EL (cell line): ENCODE data around the gene TM6SF1.
"Not testable (repeated sequence)": the region's sequence is repeated elsewhere in the genome, so short reads cannot be mapped to it uniquely, and the experiment has no call there.

ENCODE experiments used
- DNase-seq: peaks from one replicate; pipeline ENCODE4 v3.0.0-alpha.2; 2016

The TM6SF1 gene

GRCh38 chr15:83090465-83090864 is 17.0 kb upstream of the TM6SF1 start:
- DNase-seq = no peak

- DNase-seq = not testable (repeated sequence)
Observed at GRCh38 chr15:83091965-83092308, 15.5 kb upstream of the TM6SF1 start.

GRCh38 chr15:83092309-83092976 is 15.0 kb upstream of the TM6SF1 start:
- DNase-seq = peak; percentile 46

- DNase-seq = no peak
Observed at GRCh38 chr15:83094583-83094982, 12.9 kb upstream of the TM6SF1 start.

DNA sequence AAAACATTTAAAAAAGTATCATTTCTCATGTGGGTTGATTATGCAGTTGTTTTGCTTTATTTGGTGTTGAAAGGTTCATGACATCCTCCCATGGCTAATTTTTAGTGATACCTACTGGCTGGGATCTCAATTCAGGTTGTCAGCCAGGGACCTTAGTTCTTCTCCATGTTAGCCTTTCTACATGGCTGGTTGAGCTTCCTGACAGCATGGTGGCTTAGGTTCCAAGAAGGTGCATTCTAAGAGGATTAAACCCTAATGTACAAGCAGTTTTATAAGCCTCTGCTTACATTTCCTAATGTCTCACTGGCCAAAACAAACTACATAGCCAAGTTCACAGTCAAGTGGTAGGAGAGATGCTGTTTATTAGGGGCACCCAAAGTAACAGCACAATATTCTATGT is 9.4 kb upstream of the TM6SF1 start:
- no peak for DNase-seq

DNA sequence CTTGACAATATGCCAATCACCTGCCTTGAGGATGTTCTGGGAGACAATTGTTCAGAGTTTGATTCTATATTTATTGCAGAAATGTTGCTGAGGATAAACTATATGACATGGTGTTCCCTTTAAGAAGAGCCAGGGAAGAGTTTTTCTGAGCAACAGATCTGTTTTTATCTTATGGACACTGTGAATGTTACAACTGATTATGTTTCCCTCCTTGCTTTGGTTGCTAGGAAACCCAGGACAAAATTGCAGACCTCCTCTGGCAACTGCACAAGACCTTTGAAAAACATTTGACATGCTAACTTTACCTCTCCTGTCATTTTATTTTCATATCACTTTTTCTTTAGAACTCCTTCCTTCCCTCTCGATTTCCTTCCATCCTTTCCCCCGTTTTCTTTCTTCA is 8.2 kb upstream of the TM6SF1 start:
- DNase-seq = no peak

DNA sequence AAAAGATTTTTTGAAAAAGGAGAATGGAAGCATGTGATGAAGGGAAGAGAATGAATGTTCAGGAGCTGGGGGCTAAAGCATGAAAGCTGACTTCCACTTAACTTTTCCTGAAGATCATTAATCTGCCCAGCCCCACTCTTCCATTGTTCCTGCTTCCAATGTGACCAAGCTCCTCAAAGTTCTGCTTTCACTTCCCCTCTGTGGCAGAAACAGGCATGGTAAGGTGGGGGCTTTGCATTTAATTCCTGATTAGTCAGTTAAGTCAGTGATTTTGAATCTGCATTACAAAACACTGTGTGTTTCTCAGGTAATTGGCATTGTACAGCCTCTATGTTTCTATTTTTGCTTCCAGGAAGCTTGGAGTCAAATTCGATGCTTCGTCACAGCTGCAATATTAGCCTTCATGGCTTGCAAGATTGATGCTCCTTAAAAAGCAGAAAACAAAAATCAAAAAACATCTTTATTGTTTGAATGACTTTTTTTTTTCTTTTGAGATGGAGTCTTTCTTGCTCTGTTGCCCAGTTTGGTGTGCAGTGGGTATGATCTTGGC is 7.3 kb upstream of the TM6SF1 start:
- no peak for DNase-seq

DNA sequence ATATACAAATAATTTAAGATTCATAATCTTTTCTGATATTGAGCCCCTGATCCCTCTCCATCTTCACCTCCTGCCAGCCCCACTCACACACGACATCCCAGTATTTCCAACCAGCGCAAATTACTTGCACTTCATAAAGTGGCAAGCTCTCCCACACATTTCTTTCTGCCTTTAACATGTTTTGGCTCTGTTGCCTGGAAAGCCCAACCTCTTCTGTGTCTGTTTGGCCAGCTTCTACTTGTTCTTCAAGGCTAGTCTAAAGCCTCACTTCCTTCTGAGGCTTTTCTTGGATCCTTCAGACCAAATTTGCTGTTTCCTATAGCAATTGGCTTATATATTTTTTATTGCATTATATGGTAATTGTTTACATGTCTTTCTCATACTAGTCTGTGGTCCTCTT is 5.1 kb upstream of the TM6SF1 start:
- no peak for DNase-seq

DNA sequence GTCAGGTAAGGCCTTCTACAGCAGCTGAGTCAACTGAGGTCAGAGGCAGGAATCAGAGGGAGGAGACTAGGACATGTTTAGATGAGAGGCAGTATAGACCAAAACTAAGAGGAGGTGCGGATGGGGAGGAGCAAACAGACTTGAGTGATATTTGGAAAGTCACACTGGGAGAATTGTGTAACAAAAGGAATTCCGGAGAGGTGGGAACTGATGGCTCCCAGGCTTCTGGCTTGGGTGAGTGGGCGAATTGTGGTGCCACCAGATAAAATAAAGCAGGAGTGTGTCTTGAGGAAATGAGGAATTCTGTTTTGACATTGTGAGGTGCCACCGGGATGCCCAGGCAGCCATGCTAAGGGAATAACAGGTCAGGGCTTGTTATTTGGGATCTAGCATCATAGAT is 3.3 kb upstream of the TM6SF1 start:
- no peak for DNase-seq

GRCh38 chr15:83105440-83105839 is 2.0 kb upstream of the TM6SF1 start:
- no peak for DNase-seq

DNA sequence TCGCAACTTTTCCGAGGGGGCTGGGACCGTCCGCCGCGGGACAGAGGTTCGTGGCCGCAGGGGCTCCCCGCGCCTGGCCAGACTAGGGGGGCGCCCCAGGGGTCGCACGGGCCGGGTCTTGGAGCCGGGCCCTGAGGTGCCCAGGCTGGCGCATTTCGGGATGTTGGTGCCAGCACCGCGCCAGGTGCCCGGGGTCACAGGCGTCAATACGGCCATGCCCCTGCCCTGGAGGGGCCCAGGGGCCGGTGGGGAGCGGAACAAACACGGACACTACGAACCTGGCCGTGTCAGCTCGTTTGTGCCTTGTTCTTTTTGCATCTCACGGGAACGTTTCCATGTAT is 366 bp downstream of the TM6SF1 start:
- DNase-seq = no peak

- DNase-seq = peak; percentile 39
Observed at GRCh38 chr15:83108266-83109219, 1.1 kb downstream of the TM6SF1 start.

DNA sequence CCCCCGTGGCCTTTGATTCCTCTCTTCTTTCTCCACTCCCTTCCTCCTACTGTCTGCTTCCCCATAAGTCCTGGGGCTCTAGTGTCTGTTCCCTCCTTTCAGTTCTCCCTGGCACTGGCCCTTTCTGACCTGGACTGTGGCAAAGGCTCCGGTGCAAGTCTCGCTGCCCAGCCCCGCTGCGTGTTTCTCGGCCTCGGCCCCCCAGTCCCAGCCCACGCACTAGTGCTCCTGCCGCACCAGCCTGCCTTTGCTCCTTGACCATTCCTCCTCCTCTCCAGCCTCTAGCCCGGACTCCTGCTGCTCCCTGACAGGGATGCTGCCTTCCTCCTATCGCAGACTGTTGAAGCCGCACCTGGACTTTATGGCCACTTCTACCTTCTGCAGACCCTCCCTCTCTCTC is 2.1 kb downstream of the TM6SF1 start:
- DNase-seq = no peak

DNA sequence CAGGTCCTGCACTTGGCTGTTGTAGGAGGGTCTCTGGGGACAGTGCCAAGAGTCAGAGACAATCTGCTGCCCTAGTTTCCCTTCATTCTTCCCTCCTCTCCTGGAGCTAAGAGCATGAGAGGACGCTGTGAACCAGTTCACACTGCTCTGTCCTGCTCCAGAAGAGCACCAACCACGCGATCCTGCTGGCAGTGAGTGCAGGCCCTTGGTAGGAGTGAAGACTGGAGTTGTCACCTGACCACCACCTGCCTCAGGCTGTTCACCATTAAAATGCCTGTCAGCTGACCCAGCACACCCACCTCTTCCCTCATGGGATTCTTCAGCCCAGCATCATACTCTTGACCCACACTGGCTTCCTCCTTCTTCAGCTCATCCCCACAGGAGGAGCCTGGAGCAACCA is 2.9 kb downstream of the TM6SF1 start:
- no peak for DNase-seq

DNA sequence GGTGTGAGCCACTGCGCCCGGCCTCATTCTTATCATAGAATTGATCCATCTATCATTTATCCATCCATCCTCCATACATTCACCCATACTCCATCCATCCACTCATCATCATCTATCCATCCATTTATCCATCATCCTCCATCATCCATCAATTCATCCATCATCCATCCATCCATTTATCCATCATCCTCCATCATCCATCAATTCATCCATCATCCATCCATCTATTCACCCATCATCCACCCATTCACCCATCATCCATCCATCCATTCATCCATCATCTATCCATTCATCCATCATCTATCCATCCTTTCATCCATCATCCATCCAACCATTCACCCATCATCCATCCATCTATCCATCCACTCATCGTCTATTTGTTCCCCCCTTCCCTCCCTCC is 3.7 kb downstream of the TM6SF1 start:
- DNase-seq = no peak

DNA sequence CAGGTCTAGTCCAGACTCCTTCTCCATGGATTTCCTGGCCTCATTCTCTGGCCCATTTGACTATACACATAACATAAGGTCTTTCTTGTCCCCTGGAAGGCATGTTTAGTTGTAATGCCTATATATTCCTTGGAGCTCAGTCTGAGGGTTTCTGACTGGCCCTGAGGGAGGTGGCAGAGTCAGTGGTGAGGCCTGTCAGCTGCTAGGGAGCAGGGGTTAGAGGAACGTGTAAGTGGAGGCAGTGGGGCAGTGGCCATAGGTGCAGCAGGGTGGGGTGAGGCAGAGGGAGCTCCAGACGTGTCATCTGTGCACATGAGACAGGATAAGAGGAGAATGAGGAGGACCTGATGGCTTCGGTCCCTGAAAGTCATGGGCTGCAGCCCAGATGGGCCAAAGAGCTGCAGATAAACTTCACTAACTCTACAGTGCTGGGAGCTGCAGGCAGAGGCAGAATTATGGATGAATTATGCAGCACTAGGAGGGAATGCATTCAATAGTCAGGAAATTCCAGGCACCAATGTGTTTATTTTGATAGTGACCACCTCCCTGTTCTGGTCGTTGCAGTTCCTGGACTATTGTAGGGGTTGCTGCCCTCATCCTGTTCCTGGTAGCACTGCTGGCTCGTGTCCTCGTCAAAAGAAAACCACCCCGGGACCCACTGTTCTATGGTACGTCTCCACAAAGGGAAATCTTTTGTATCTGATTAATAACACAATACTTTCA is 4.9 kb downstream of the TM6SF1 start:
- peak; percentile 94 for DNase-seq

DNA sequence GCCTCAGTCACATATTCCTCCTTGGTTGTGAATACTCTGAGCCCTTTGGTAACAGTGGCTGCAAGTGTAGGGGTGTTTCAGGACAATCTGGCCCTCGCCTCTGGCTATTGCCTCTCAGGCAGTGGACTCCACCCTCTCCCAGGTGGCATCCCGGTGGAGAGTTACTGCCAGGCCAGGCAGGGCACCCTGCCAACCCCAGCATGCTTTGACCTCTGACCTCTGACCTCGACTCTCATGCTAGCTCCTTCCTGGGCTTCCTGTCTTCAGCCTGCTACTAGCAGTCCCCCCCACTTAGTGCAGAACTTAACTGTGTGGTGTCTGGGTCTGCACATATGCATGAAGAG is 5.5 kb downstream of the TM6SF1 start:
- no peak for DNase-seq

DNA sequence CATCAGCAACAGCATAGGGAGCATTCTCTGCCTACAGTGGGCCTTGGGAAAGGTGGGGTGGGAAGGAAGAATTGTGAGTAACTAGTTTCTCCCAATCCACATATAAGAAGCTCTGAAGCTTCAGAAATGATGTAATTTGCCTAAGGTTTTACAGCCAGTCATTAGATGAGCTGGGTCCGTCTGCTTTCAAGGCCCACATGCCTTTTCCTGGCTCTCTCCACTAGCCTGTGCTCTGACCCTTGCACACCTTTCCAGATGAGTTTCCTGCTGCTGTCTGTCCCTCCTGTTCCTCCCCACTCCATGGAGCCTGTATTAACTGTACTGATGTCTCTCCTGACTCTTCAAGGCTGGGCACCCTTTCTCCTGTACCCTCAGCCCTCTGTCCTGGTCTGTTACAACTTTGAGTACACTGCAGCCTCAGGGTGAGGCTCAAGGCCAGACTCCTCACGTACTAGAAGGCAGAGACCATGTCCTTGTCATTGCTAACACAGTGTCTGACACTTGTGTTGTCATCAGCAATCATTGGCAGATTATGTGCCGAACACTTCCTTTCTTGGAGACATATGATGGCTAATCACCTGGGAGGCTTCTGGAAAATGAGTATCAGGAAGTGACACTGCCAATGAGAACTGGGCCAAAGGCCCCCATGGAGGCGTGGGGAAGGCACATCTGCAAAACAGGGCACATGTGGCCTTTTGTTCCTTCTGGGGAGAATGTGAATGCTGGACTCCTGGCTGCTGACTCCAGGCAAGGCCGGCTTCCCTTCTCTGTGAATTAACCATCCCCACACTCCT is 6.6 kb downstream of the TM6SF1 start:
- DNase-seq = no peak

- DNase-seq = no peak
Observed at GRCh38 chr15:83114856-83115255, 7.4 kb downstream of the TM6SF1 start.

GRCh38 chr15:83115410-83115809 is 8.0 kb downstream of the TM6SF1 start:
- no peak for DNase-seq

DNA sequence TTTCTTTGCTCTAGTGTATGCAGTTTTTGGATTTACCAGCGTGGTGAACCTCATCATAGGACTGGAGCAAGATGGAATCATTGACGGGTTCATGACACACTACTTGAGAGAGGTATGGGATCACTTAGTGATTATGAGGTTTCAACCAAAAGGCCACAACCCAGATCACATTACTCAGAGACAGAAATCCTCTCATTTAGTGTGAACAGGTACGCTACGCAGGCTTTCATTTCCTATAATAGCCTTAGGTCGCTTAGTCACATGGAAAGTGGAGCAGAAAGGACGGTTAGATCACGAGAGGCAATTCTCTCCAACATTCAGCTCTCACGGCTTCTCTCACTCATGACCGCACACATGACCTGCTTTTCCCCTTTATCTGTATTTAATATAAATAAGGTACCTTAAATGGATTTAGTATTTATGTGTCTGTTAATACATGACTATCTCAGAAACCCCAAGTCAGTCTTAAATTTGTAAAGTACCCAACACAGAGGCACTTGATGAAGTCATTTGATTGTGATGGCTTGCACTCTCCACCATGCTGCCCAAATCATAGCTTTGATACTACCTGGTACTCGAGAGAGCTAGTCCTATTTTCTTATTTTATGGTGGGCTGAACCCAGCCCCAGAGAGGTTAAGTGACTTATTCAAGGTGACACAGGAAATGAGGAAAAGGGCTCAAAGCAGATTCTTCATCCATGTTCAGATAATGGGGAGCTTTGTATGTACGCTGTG is 8.6 kb downstream of the TM6SF1 start:
- no peak for DNase-seq

DNA sequence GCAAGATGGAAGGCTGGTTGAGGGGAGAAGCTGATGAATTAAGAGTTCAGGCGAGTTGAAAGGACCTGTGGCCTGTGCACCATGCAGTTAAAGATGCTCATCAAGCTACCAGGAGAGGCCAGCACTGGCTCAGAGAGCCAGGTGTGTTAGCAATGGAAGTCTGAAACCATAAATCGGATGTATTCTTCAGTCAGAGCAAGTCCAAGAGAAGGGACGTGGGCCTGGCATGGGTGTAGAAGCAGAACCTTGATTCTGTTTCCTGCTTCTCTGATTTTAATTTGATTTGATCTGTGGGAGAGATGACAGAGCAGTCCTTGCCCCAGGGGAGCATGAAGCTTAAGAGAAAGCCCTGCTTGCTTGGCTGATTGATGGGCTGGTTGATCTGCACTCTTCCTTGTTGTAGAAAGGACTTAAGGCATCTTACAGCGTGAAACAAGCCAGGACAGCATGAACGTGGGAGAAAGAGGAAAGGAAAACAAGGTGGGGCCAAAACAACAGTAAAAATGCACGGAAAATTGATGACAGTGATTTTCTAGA is 10.9 kb downstream of the TM6SF1 start:
- no peak for DNase-seq
